HCT116 (cell line): ENCODE results near the gene STK36. TPM values are rescaled to one million over a fixed set of nuclear protein-coding genes. Genes with fewer than 3 reads are reported as not detected.

Experiments
- ATAC-seq: fragments of 200-7000 bp; cut with Tn5 transposase; 2 replicates; pipeline ENCODE4 v1.9.1; 2020; ENCODE audit warnings: mild to moderate bottlenecking, moderate library complexity
- BruUV-seq: library from RNA; stranded (reverse); fragments of 400-500 nt; replicated peaks from 2 replicates; lab custom pipeline; 2021; lab: Mats Ljungman, UMichigan
- CTCF ChIA-PET: fragments of 300-600 bp; sonication (Branson Sonifier 250); formaldehyde crosslinking; loops from one replicate; lab custom pipeline; 2021; ENCODE audit warnings: antibody characterized with exemption; lab: Charles Lee
- POLR2A ChIA-PET: fragments of 300-600, 350-600 bp; sonication (Branson Sonifier 250); formaldehyde crosslinking; loops from one replicate; lab custom pipeline; 2021; ENCODE audit warnings: antibody characterized with exemption; lab: Charles Lee
- RAD21 ChIA-PET, 2 experiments: fragments of 300-600 bp; sonication (Branson Sonifier 250); formaldehyde crosslinking; loops; one replicate each; lab custom pipeline; 2023; ENCODE audit warnings: low total read pairs in 2 of 2; ENCODE audit not compliant: uncharacterized antibody in 2 of 2, unreplicated experiment in 2 of 2, low non-redundant PET in 1 of 2; lab: Charles Lee
- DNase-seq: peaks from one replicate; pipeline ENCODE4 v3.0.0-alpha.2; 2010; ENCODE audit warnings: low read depth, low spot score
- H2AFZ ChIP-seq: fragments of 200-600 bp; shearing (Covaris generic), sonication (generic); 2 replicates; pipeline ENCODE4 v1.6.1; 2017; ENCODE audit warnings: low read depth, mixed run types, mixed read lengths, antibody characterized with exemption, low read length; ENCODE audit not compliant: poor library complexity, severe bottlenecking
- H3K27ac ChIP-seq: 2 replicates; pipeline ENCODE4 v1.5.1; 2012; ENCODE audit warnings: low read depth, low read length
- H3K27me3 ChIP-seq: fragments of 200-600 bp; sonication (generic); 2 replicates; pipeline ENCODE4 v1.6.1; 2016; ENCODE audit warnings: mixed run types, low read length, mixed read lengths; ENCODE audit not compliant: insufficient read depth
- H3K36me3 ChIP-seq, 2 experiments: fragments of 200-500 bp in 1 of 2; fragments of 200-600 bp in 1 of 2; sonication (Bioruptor generic) in 1 of 2; sonication (generic) in 1 of 2; 2 replicates each; pipeline versions ENCODE4 v1.5.1 to v1.6.1; 2014 to 2016; ENCODE audit warnings: low read length in 2 of 2, inconsistent platforms in 1 of 2, mixed read lengths in 1 of 2, mixed run types in 1 of 2; ENCODE audit not compliant: insufficient read depth in 2 of 2, control insufficient read depth in 1 of 2
- H3K4me1 ChIP-seq, 2 experiments: fragments of 200-600 bp in 1 of 2; sonication (generic) in 1 of 2; 2 replicates each; pipeline versions ENCODE4 v1.5.1 to v1.6.1; 2012 to 2017; ENCODE audit warnings: low read length in 2 of 2, inconsistent platforms in 1 of 2, mild to moderate bottlenecking in 1 of 2, mixed read lengths in 1 of 2, mixed run types in 1 of 2, moderate library complexity in 1 of 2; ENCODE audit not compliant: insufficient read depth in 2 of 2, control insufficient read depth in 1 of 2
- H3K4me2 ChIP-seq: fragments of 200-600 bp; sonication (generic); 2 replicates; pipeline ENCODE4 v1.6.1; 2017; ENCODE audit warnings: mixed run types, low read length, mixed read lengths
- H3K4me3 ChIP-seq, 2 experiments: fragments of 200-600 bp in 1 of 2; sonication (generic) in 1 of 2; replicated peaks in 1 of 2; 2 replicates each; pipeline ENCODE4 v1.5.1; 2011 to 2016; ENCODE audit warnings: low read length in 2 of 2, control low read depth in 1 of 2, low read depth in 1 of 2, mild to moderate bottlenecking in 1 of 2, mixed read lengths in 1 of 2, mixed run types in 1 of 2
- H3K79me2 ChIP-seq: fragments of 200-600 bp; sonication (generic); 2 replicates; pipeline ENCODE4 v1.6.1; 2017; ENCODE audit warnings: mild to moderate bottlenecking, mixed run types, low read length, moderate library complexity, mixed read lengths; ENCODE audit not compliant: insufficient read depth
- H3K9ac ChIP-seq: fragments of 200-600 bp; sonication (generic); 2 replicates; pipeline ENCODE4 v1.6.1; 2016; ENCODE audit warnings: low read length, mixed read lengths
- H3K9me2 ChIP-seq: fragments of 200-600 bp; sonication (generic), shearing (Covaris generic); 2 replicates; pipeline ENCODE4 v1.6.1; 2017; ENCODE audit warnings: mixed run types, mild to moderate bottlenecking, moderate library complexity; ENCODE audit not compliant: insufficient read depth
- H3K9me3 ChIP-seq, 2 experiments: fragments of 200-500 bp in 1 of 2; fragments of 200-600 bp in 1 of 2; sonication (Bioruptor generic) in 1 of 2; sonication (generic) in 1 of 2; 2 replicates each; pipeline ENCODE4 v1.6.1; 2014 to 2017; ENCODE audit warnings: low read length in 2 of 2, mixed read lengths in 2 of 2, inconsistent platforms in 1 of 2, low read depth in 1 of 2, mild to moderate bottlenecking in 1 of 2, mixed run types in 1 of 2, moderate library complexity in 1 of 2; ENCODE audit not compliant: control insufficient read depth in 1 of 2, insufficient read depth in 1 of 2
- H4K20me1 ChIP-seq: fragments of 200-600 bp; sonication (generic), shearing (Covaris generic); 2 replicates; pipeline ENCODE4 v1.6.1; 2017; ENCODE audit warnings: mixed run types, mild to moderate bottlenecking, moderate library complexity; ENCODE audit not compliant: insufficient read depth
- ATF3 ChIP-seq: IDR thresholded peaks from 2 replicates; pipeline ENCODE4 v1.6.1; 2012
- CBX3 ChIP-seq: IDR thresholded peaks from 2 replicates; pipeline ENCODE4 v1.6.1; 2012; ENCODE audit warnings: low read depth
- CEBPB ChIP-seq: IDR thresholded peaks from 2 replicates; pipeline ENCODE4 v1.6.1; 2012; ENCODE audit warnings: low read depth
- EZH2phosphoT487 ChIP-seq: fragments of 200-600 bp; IDR thresholded peaks from 2 replicates; pipeline ENCODE4 v1.6.1; 2018; ENCODE audit warnings: antibody characterized with exemption, borderline replicate concordance
- JUND ChIP-seq: IDR thresholded peaks from 2 replicates; pipeline ENCODE4 v1.6.1; 2012
- RAD21 ChIP-seq: IDR thresholded peaks from 2 replicates; pipeline ENCODE4 v1.6.1; 2012; ENCODE audit warnings: low read depth, mild to moderate bottlenecking
- SIN3A ChIP-seq: IDR thresholded peaks from 2 replicates; pipeline ENCODE4 v1.6.1; 2012; ENCODE audit warnings: low read depth
- SP1 ChIP-seq: IDR thresholded peaks from 2 replicates; pipeline ENCODE4 v1.6.1; 2012; ENCODE audit warnings: low read depth
- SRF ChIP-seq: IDR thresholded peaks from 2 replicates; pipeline ENCODE4 v1.6.1; 2012; ENCODE audit warnings: low read depth
- YY1 ChIP-seq: IDR thresholded peaks from 2 replicates; pipeline ENCODE4 v1.6.1; 2011; ENCODE audit warnings: low read length, low read depth, moderate library complexity, mild to moderate bottlenecking; ENCODE audit not compliant: insufficient replicate concordance; ENCODE audit errors: extremely low read depth
- ZFX ChIP-seq: fragments of 450-650 bp; IDR thresholded peaks from 2 replicates; pipeline ENCODE4 v1.6.1; 2017
- intact Hi-C: fragments of 100-400 bp; cut with micrococcal nuclease; formaldehyde crosslinking; loops from 2 replicates; pipeline ENCODE4 v1.10.0; 2022
- total RNA-seq: library from RNA; stranded (reverse); gene quantifications from one replicate; pipeline ENCODE4 v1.2.1, GENCODE V29; 2021; ENCODE audit not compliant: unreplicated experiment
- TF ChIP-seq, protein P1 (sequence below): IDR thresholded peaks from 2 replicates; pipeline ENCODE4 v1.6.1; 2011; ENCODE audit warnings: mild to moderate bottlenecking, low read length, moderate library complexity; ENCODE audit not compliant: insufficient replicate concordance; ENCODE audit errors: extremely low read depth
- TF ChIP-seq, protein P2 (sequence below): IDR thresholded peaks from 2 replicates; pipeline ENCODE4 v1.6.1; 2012; ENCODE audit warnings: low read depth
- TF ChIP-seq, protein P3 (sequence below), 3 experiments: fragments of 200-600 bp in 1 of 3; sonication (generic) in 1 of 3; IDR thresholded peaks in 2 of 3; conservative IDR thresholded peaks in 1 of 3; 2 replicates each; pipeline ENCODE4 v1.5.1; 2012 to 2017; ENCODE audit warnings: low read depth in 2 of 3, low read length in 2 of 3, antibody characterized with exemption in 1 of 3, borderline replicate concordance in 1 of 3, control low read depth in 1 of 3, mild to moderate bottlenecking in 1 of 3, mixed read lengths in 1 of 3, mixed run types in 1 of 3, moderate library complexity in 1 of 3; ENCODE audit not compliant: insufficient read depth in 1 of 3

STK36 gene
- total RNA-seq, 1 experiment from 2014 or later: 45.5 TPM

DNA sequence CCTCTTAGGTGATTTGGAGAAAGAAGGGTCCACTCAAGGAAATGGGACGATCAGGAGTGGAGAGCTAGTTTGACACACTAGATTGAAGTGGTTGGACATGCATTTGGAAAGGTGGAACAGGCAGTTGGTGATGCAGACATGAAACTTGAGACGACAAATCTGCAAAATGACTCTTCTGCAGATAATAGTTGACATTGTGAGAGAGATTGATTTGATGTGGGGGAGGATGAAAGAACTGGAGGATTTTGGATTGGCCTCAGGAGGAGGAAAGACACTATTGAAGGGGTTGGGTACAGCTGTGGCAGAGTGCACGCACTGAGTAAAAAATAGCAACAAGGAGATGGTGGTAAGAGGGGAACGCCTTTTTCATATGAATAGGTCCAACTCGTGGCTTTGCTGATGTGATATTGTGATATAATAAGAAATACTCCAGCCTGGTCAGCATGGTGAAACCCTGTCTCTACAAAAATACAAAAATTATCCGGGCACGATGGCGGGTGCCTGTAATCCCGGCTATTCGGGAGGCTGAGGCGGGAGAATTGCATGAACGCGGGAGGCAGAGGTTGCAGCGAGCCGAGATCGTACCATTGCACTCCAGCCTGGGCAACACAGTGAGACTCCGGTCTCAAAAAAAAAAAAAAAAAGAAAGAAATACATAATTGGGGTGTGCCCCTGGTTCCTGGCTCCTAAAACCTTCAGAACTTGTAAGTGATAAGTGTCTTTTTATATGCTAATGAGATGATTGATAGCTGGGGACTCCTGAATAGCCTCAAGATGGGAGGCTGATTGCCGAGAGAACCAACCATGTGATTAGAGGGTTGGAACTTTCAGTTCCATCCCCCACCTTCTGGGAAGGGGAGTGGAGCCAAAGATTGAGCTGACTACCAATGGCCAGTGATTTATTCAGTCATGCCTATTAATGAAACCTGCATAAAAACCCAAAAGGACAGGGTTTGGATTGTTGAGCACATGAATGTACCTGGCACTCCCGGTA, 48.5 kb downstream of the STK36 start:
- H3K9me2 ChIP-seq: no peaks in the 10 kb centered on the region
- no peak overlapping the region for H3K4me3 ChIP-seq
- peaks cover 7% of the 10 kb centered on the region; the same call in 1 of the 2 replicates for H4K20me1 ChIP-seq
- ChIA-PET RAD21 (no interaction called here), POLR2A (no interaction called here), CTCF (interaction anchor here (1.7 kb wide), 1 partner anchor 10 kb away, joined by 5 read pairs; no protein-coding TSS in a partner anchor)
- no peak for TF ChIP-seq YY1
- TF ChIP-seq SP1: no peak
- no peak for TF ChIP-seq SIN3A
- TF ChIP-seq ZFX: no peak
- TF ChIP-seq, protein P1, sequence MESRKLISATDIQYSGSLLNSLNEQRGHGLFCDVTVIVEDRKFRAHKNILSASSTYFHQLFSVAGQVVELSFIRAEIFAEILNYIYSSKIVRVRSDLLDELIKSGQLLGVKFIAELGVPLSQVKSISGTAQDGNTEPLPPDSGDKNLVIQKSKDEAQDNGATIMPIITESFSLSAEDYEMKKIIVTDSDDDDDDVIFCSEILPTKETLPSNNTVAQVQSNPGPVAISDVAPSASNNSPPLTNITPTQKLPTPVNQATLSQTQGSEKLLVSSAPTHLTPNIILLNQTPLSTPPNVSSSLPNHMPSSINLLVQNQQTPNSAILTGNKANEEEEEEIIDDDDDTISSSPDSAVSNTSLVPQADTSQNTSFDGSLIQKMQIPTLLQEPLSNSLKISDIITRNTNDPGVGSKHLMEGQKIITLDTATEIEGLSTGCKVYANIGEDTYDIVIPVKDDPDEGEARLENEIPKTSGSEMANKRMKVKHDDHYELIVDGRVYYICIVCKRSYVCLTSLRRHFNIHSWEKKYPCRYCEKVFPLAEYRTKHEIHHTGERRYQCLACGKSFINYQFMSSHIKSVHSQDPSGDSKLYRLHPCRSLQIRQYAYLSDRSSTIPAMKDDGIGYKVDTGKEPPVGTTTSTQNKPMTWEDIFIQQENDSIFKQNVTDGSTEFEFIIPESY: no peak
- TF ChIP-seq, protein P2, sequence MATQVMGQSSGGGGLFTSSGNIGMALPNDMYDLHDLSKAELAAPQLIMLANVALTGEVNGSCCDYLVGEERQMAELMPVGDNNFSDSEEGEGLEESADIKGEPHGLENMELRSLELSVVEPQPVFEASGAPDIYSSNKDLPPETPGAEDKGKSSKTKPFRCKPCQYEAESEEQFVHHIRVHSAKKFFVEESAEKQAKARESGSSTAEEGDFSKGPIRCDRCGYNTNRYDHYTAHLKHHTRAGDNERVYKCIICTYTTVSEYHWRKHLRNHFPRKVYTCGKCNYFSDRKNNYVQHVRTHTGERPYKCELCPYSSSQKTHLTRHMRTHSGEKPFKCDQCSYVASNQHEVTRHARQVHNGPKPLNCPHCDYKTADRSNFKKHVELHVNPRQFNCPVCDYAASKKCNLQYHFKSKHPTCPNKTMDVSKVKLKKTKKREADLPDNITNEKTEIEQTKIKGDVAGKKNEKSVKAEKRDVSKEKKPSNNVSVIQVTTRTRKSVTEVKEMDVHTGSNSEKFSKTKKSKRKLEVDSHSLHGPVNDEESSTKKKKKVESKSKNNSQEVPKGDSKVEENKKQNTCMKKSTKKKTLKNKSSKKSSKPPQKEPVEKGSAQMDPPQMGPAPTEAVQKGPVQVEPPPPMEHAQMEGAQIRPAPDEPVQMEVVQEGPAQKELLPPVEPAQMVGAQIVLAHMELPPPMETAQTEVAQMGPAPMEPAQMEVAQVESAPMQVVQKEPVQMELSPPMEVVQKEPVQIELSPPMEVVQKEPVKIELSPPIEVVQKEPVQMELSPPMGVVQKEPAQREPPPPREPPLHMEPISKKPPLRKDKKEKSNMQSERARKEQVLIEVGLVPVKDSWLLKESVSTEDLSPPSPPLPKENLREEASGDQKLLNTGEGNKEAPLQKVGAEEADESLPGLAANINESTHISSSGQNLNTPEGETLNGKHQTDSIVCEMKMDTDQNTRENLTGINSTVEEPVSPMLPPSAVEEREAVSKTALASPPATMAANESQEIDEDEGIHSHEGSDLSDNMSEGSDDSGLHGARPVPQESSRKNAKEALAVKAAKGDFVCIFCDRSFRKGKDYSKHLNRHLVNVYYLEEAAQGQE: no peak
- no peak for TF ChIP-seq RAD21
- TF ChIP-seq ATF3: no peak
- no peak for TF ChIP-seq SRF
- no peak for TF ChIP-seq CEBPB
- no peak for TF ChIP-seq EZH2phosphoT487
- TF ChIP-seq JUND: no peak
- TF ChIP-seq, protein P3, sequence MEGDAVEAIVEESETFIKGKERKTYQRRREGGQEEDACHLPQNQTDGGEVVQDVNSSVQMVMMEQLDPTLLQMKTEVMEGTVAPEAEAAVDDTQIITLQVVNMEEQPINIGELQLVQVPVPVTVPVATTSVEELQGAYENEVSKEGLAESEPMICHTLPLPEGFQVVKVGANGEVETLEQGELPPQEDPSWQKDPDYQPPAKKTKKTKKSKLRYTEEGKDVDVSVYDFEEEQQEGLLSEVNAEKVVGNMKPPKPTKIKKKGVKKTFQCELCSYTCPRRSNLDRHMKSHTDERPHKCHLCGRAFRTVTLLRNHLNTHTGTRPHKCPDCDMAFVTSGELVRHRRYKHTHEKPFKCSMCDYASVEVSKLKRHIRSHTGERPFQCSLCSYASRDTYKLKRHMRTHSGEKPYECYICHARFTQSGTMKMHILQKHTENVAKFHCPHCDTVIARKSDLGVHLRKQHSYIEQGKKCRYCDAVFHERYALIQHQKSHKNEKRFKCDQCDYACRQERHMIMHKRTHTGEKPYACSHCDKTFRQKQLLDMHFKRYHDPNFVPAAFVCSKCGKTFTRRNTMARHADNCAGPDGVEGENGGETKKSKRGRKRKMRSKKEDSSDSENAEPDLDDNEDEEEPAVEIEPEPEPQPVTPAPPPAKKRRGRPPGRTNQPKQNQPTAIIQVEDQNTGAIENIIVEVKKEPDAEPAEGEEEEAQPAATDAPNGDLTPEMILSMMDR (IDR thresholded peaks at IDR 0.05 in 2 of 3, conservative IDR thresholded peaks at IDR 0.05 in 1 of 3; ENCODE audit: borderline replicate concordance in 1 of 3, insufficient read depth in 1 of 3, low read depth in 2 of 3, low read length in 2 of 3): no peak
- no peak for TF ChIP-seq CBX3
- ATAC-seq (no peak), DNase-seq (no peak)
- peaks cover 6 to 14% of the 10 kb centered on the region in 2 experiments; a peak in 3 of 4 replicates for H3K4me1 ChIP-seq
- H3K36me3 ChIP-seq: peaks cover 4 to 5% of the 10 kb centered on the region in 2 experiments; a peak in 1 of 4 replicates
- no peaks in the 10 kb centered on the region for H3K9me3 ChIP-seq
- no peak overlapping the region for H3K27ac ChIP-seq
- BruUV-seq: no TSS peak
- H3K9ac ChIP-seq: no peak overlapping the region
- H2AFZ ChIP-seq: no peak overlapping the region
- no peak overlapping the region for H3K4me2 ChIP-seq
- H3K79me2 ChIP-seq: peaks cover 97% of the 10 kb centered on the region
- H3K27me3 ChIP-seq: no peaks in the 10 kb centered on the region
- intact Hi-C loops: no loop called here
